ENCODE measurements around the gene SURF4.
"Not testable (repeated sequence)": the region's sequence is repeated elsewhere in the genome, so short reads cannot be mapped to it uniquely, and the experiment has no call there.

Gene SURF4

GRCh38 chr9:133335924-133336811, 39.7 kb downstream of the SURF4 start, which contains the start of gene SURF6:
Gene SURF6, minus strand, starts transcription at chr9:133336188. Its CDS starts 56 bp downstream, at chr9:133336132.
- peaks cover 21% of the 10 kb centered on the region for H3K4me1 ChIP-seq (ENCODE audit: insufficient read depth, low read length)
- no peaks in the 10 kb centered on the region for H3K9me3 ChIP-seq (ENCODE audit: low read length)
- H3K9ac ChIP-seq (ENCODE audit: low read length), result peak within 1 kb of the TSS; percentile 50
- H3K27ac ChIP-seq (ENCODE audit: low read depth, low read length), result peak within 1 kb of the TSS; percentile 68
- H3K27me3 ChIP-seq (ENCODE audit: control insufficient read depth in 1 of 2, insufficient read depth in 2 of 2, low read length in 2 of 2), result no peaks in the 10 kb centered on the region
- peak within 1 kb of the TSS; percentile 84 to 87 for H3K4me3 ChIP-seq (ENCODE audit: low read depth in 1 of 2, low read length in 2 of 2)
- peaks cover 52% of the 10 kb centered on the region for H3K36me3 ChIP-seq (ENCODE audit: insufficient read depth, low read length)

GRCh38 chr9:133334888-133335287, 41.0 kb downstream of the SURF4 start:
- peaks cover 52% of the 10 kb centered on the region for H3K36me3 ChIP-seq (ENCODE audit: insufficient read depth, low read length)
- H3K27ac ChIP-seq (ENCODE audit: low read depth, low read length), result not testable (repeated sequence)

GRCh38 chr9:133334161-133334560, 41.7 kb downstream of the SURF4 start:
- no peak overlapping the region for H3K27ac ChIP-seq (ENCODE audit: low read depth, low read length)
- H3K4me1 ChIP-seq (ENCODE audit: insufficient read depth, low read length), result peaks cover 21% of the 10 kb centered on the region
- H3K4me3 ChIP-seq (ENCODE audit: low read depth in 1 of 2, low read length in 2 of 2), result no peak overlapping the region
- H3K36me3 ChIP-seq (ENCODE audit: insufficient read depth, low read length), result peaks cover 47% of the 10 kb centered on the region
- no peak overlapping the region for H3K9ac ChIP-seq (ENCODE audit: low read length)
- no peaks in the 10 kb centered on the region for H3K27me3 ChIP-seq (ENCODE audit: control insufficient read depth in 1 of 2, insufficient read depth in 2 of 2, low read length in 2 of 2)
- no peaks in the 10 kb centered on the region for H3K9me3 ChIP-seq (ENCODE audit: low read length)

More at GRCh38 chr9:133334888-133335287, 41.0 kb downstream of the SURF4 start:
- H3K4me1 ChIP-seq (ENCODE audit: insufficient read depth, low read length), result peaks cover 21% of the 10 kb centered on the region
- H3K9ac ChIP-seq (ENCODE audit: low read length); H3K9me3 ChIP-seq (ENCODE audit: low read length); H3K27me3 ChIP-seq (ENCODE audit: control insufficient read depth in 1 of 2, insufficient read depth in 2 of 2, low read length in 2 of 2): not testable (repeated sequence)
- peak overlapping the region in 1 of 2 donors; percentile 87 for H3K4me3 ChIP-seq (ENCODE audit: low read depth in 1 of 2, low read length in 2 of 2)

- no peak overlapping the region for H3K4me3 ChIP-seq (ENCODE audit: low read depth in 1 of 2, low read length in 2 of 2)
- peaks cover 21% of the 10 kb centered on the region for H3K4me1 ChIP-seq (ENCODE audit: insufficient read depth, low read length)
- no peaks in the 10 kb centered on the region for H3K9me3 ChIP-seq (ENCODE audit: low read length)
- no peaks in the 10 kb centered on the region for H3K27me3 ChIP-seq (ENCODE audit: control insufficient read depth in 1 of 2, insufficient read depth in 2 of 2, low read length in 2 of 2)
- no peak overlapping the region for H3K27ac ChIP-seq (ENCODE audit: low read depth, low read length)
- H3K9ac ChIP-seq (ENCODE audit: low read length), result no peak overlapping the region
- peaks cover 47% of the 10 kb centered on the region for H3K36me3 ChIP-seq (ENCODE audit: insufficient read depth, low read length)
Observed at GRCh38 chr9:133333566-133333965, 42.3 kb downstream of the SURF4 start.

- peaks cover 21% of the 10 kb centered on the region for H3K4me1 ChIP-seq (ENCODE audit: insufficient read depth, low read length)
- no peak overlapping the region for H3K27ac ChIP-seq (ENCODE audit: low read depth, low read length)
- no peak overlapping the region for H3K9ac ChIP-seq (ENCODE audit: low read length)
- no peak overlapping the region for H3K4me3 ChIP-seq (ENCODE audit: low read depth in 1 of 2, low read length in 2 of 2)
- no peaks in the 10 kb centered on the region for H3K9me3 ChIP-seq (ENCODE audit: low read length)
- H3K36me3 ChIP-seq (ENCODE audit: insufficient read depth, low read length), result peaks cover 47% of the 10 kb centered on the region
- no peaks in the 10 kb centered on the region for H3K27me3 ChIP-seq (ENCODE audit: control insufficient read depth in 1 of 2, insufficient read depth in 2 of 2, low read length in 2 of 2)
Observed at GRCh38 chr9:133333011-133333410, 42.8 kb downstream of the SURF4 start.

- no peak overlapping the region for H3K9ac ChIP-seq (ENCODE audit: low read length)
- no peaks in the 10 kb centered on the region for H3K27me3 ChIP-seq (ENCODE audit: control insufficient read depth in 1 of 2, insufficient read depth in 2 of 2, low read length in 2 of 2)
- H3K27ac ChIP-seq (ENCODE audit: low read depth, low read length), result no peak overlapping the region
- no peak overlapping the region for H3K4me3 ChIP-seq (ENCODE audit: low read depth in 1 of 2, low read length in 2 of 2)
- peaks cover 21% of the 10 kb centered on the region for H3K4me1 ChIP-seq (ENCODE audit: insufficient read depth, low read length)
- peaks cover 47% of the 10 kb centered on the region for H3K36me3 ChIP-seq (ENCODE audit: insufficient read depth, low read length)
- H3K9me3 ChIP-seq (ENCODE audit: low read length), result no peaks in the 10 kb centered on the region
Observed at GRCh38 chr9:133332381-133332730, 43.5 kb downstream of the SURF4 start.

- H3K27me3 ChIP-seq (ENCODE audit: control insufficient read depth in 1 of 2, insufficient read depth in 2 of 2, low read length in 2 of 2), result no peaks in the 10 kb centered on the region
- H3K9ac ChIP-seq (ENCODE audit: low read length), result no peak overlapping the region
- no peaks in the 10 kb centered on the region for H3K9me3 ChIP-seq (ENCODE audit: low read length)
- peaks cover 21% of the 10 kb centered on the region for H3K4me1 ChIP-seq (ENCODE audit: insufficient read depth, low read length)
- no peak overlapping the region for H3K4me3 ChIP-seq (ENCODE audit: low read depth in 1 of 2, low read length in 2 of 2)
- H3K27ac ChIP-seq (ENCODE audit: low read depth, low read length), result no peak overlapping the region
- peaks cover 47% of the 10 kb centered on the region for H3K36me3 ChIP-seq (ENCODE audit: insufficient read depth, low read length)
Observed at GRCh38 chr9:133331641-133332380, 44.0 kb downstream of the SURF4 start.

GRCh38 chr9:133331221-133331620, 44.6 kb downstream of the SURF4 start:
- no peaks in the 10 kb centered on the region for H3K27me3 ChIP-seq (ENCODE audit: control insufficient read depth in 1 of 2, insufficient read depth in 2 of 2, low read length in 2 of 2)

GRCh38 chr9:133329306-133330156, 46.3 kb downstream of the SURF4 start:
- not testable (repeated sequence) for H3K9ac ChIP-seq (ENCODE audit: low read length); H3K4me3 ChIP-seq (ENCODE audit: low read depth in 1 of 2, low read length in 2 of 2); H3K27me3 ChIP-seq (ENCODE audit: control insufficient read depth in 1 of 2, insufficient read depth in 2 of 2, low read length in 2 of 2); H3K9me3 ChIP-seq (ENCODE audit: low read length); H3K27ac ChIP-seq (ENCODE audit: low read depth, low read length)
- peaks cover 11% of the 10 kb centered on the region for H3K4me1 ChIP-seq (ENCODE audit: insufficient read depth, low read length)
- H3K36me3 ChIP-seq (ENCODE audit: insufficient read depth, low read length), result peaks cover 45% of the 10 kb centered on the region

More at GRCh38 chr9:133331221-133331620, 44.6 kb downstream of the SURF4 start:
- peaks cover 47% of the 10 kb centered on the region for H3K36me3 ChIP-seq (ENCODE audit: insufficient read depth, low read length)
- H3K9me3 ChIP-seq (ENCODE audit: low read length), result no peaks in the 10 kb centered on the region
- peaks cover 17% of the 10 kb centered on the region for H3K4me1 ChIP-seq (ENCODE audit: insufficient read depth, low read length)
- no peak overlapping the region for H3K4me3 ChIP-seq (ENCODE audit: low read depth in 1 of 2, low read length in 2 of 2)
- no peak overlapping the region for H3K27ac ChIP-seq (ENCODE audit: low read depth, low read length)
- no peak overlapping the region for H3K9ac ChIP-seq (ENCODE audit: low read length)

- H3K4me3 ChIP-seq (ENCODE audit: low read depth in 1 of 2, low read length in 2 of 2), result no peak overlapping the region
- H3K9me3 ChIP-seq (ENCODE audit: low read length), result no peaks in the 10 kb centered on the region
- H3K9ac ChIP-seq (ENCODE audit: low read length), result no peak overlapping the region
- H3K27me3 ChIP-seq (ENCODE audit: control insufficient read depth in 1 of 2, insufficient read depth in 2 of 2, low read length in 2 of 2), result no peaks in the 10 kb centered on the region
- no peaks in the 10 kb centered on the region for H3K4me1 ChIP-seq (ENCODE audit: insufficient read depth, low read length)
- no peak overlapping the region for H3K27ac ChIP-seq (ENCODE audit: low read depth, low read length)
- H3K36me3 ChIP-seq (ENCODE audit: insufficient read depth, low read length), result peaks cover 30% of the 10 kb centered on the region
Observed at GRCh38 chr9:133327834-133328484, 47.9 kb downstream of the SURF4 start.

Data from muscle layer of colon (tissue), 2 donors.